ENCODE data around the gene TPMT. TPM values are rescaled to one million over a fixed set of nuclear protein-coding genes. Genes with fewer than 3 reads are reported as not detected.

Gene TPMT
- total RNA-seq, 4 donors from 2014 or later = 5.9 to 9.5 (median 7.9) TPM

GRCh38 chr6:18171871-18172270 lies 17.0 kb upstream of the TPMT start:
- H3K27ac ChIP-seq = no peak overlapping the region
- intact Hi-C loops (cut with DNase I; ENCODE audit: low total_unique reads) = no loop called here

GRCh38 chr6:18168264-18168663 lies 13.4 kb upstream of the TPMT start:
- no peak for DNase-seq
- in situ Hi-C loops (cut with MboI; ENCODE audit: low sequenced_read_pairs in 4 of 4) = no loop called here
- no peak for TF ChIP-seq POLR2A (IDR thresholded peaks at IDR 0.05)
- no peak for TF ChIP-seq CTCF (IDR thresholded peaks at IDR 0.05 in 4 of 5, conservative IDR thresholded peaks at IDR 0.05 in 1 of 5)
- Histone ChIP-seq H3K9me3 (no peaks in the 10 kb centered on the region), H3K4me1 (no peaks in the 10 kb centered on the region), H3K4me3 (no peak overlapping the region), H3K27ac (no peak overlapping the region), H3K27me3 (no peaks in the 10 kb centered on the region), H3K36me3 (peaks cover 0 to 79% of the 10 kb centered on the region in 2 donors)
- no peak for ATAC-seq
- intact Hi-C loops (cut with DNase I; ENCODE audit: low total_unique reads) = no loop called here

More at GRCh38 chr6:18171871-18172270, 17.0 kb upstream of the TPMT start:
- DNase-seq (no peak), ATAC-seq (no peak)
- H3K4me1 ChIP-seq = no peaks in the 10 kb centered on the region
- TF ChIP-seq POLR2A (IDR thresholded peaks at IDR 0.05) (no peak), CTCF (IDR thresholded peaks at IDR 0.05 in 4 of 5, conservative IDR thresholded peaks at IDR 0.05 in 1 of 5) (no peak)
- H3K36me3 ChIP-seq = peaks cover 0 to 65% of the 10 kb centered on the region in 2 donors
- H3K27me3 ChIP-seq = no peaks in the 10 kb centered on the region
- H3K9me3 ChIP-seq = no peaks in the 10 kb centered on the region
- in situ Hi-C loops (cut with MboI; ENCODE audit: low sequenced_read_pairs in 4 of 4) = no loop called here
- H3K4me3 ChIP-seq = no peak overlapping the region

GRCh38 chr6:18166312-18167036 lies 11.6 kb upstream of the TPMT start:
- no peak overlapping the region for H3K4me3 ChIP-seq
- H3K36me3 ChIP-seq = peaks cover 0 to 70% of the 10 kb centered on the region in 2 donors
- no peaks in the 10 kb centered on the region for H3K27me3 ChIP-seq
- TF ChIP-seq CTCF (IDR thresholded peaks at IDR 0.05 in 4 of 5, conservative IDR thresholded peaks at IDR 0.05 in 1 of 5) (no peak), POLR2A (IDR thresholded peaks at IDR 0.05) (no peak)
- in situ Hi-C loops (cut with MboI; ENCODE audit: low sequenced_read_pairs in 4 of 4) (no loop called here), intact Hi-C loops (cut with DNase I; ENCODE audit: low total_unique reads) (no loop called here)
- DNase-seq = no peak
- no peaks in the 10 kb centered on the region for H3K9me3 ChIP-seq
- ATAC-seq = no peak
- H3K4me1 ChIP-seq = peaks cover 0 to 3% of the 10 kb centered on the region in 2 donors
- H3K27ac ChIP-seq = no peak overlapping the region

- no peak for TF ChIP-seq POLR2A (IDR thresholded peaks at IDR 0.05)
- no peak for TF ChIP-seq CTCF (IDR thresholded peaks at IDR 0.05 in 4 of 5, conservative IDR thresholded peaks at IDR 0.05 in 1 of 5)
- no peak for DNase-seq
- Histone ChIP-seq H3K9me3 (no peaks in the 10 kb centered on the region), H3K4me3 (no peak overlapping the region), H3K27me3 (no peaks in the 10 kb centered on the region), H3K4me1 (peaks cover 0 to 10% of the 10 kb centered on the region in 2 donors), H3K36me3 (peaks cover 0 to 69% of the 10 kb centered on the region in 2 donors), H3K27ac (no peak overlapping the region)
- in situ Hi-C loops (cut with MboI; ENCODE audit: low sequenced_read_pairs in 4 of 4) (no loop called here), intact Hi-C loops (cut with DNase I; ENCODE audit: low total_unique reads) (no loop called here)
- no peak for ATAC-seq
These were observed 10.9 kb upstream of the TPMT start for GRCh38 chr6:18165751-18166150.
